ENCODE results near the gene OIT3. TPM values are rescaled to one million over a fixed set of nuclear protein-coding genes. Genes with fewer than 3 reads are reported as not detected.

Gene OIT3
- polyA plus RNA-seq, 1 donor from 2014 or later: not detected

GRCh38 chr10:72889391-72889831, 4.1 kb upstream of the OIT3 start:
- no peak overlapping the region for H3K4me2 ChIP-seq (ENCODE audit: low read length)
- no peaks in the 10 kb centered on the region for H3K9me3 ChIP-seq (ENCODE audit: low read length)
- H4K20me1 ChIP-seq (ENCODE audit: insufficient read depth): no peaks in the 10 kb centered on the region
- H3K27ac ChIP-seq (ENCODE audit: low read length): no peak overlapping the region
- H2AFZ ChIP-seq (ENCODE audit: low read depth, low read length): no peak overlapping the region
- no peaks in the 10 kb centered on the region for H3K9me2 ChIP-seq (ENCODE audit: insufficient read depth, low read length)
- no peaks in the 10 kb centered on the region for H3F3A ChIP-seq (ENCODE audit: insufficient read depth, low read length, poor library complexity, severe bottlenecking)
- no peak overlapping the region for H3K9ac ChIP-seq (ENCODE audit: low read length)
- H3K27me3 ChIP-seq (ENCODE audit: insufficient read depth, low read depth, low read length): no peaks in the 10 kb centered on the region
- no peaks in the 10 kb centered on the region for H3K79me2 ChIP-seq (replicated peaks; ENCODE audit: insufficient read depth, low read length)
- TF ChIP-seq EP300 (conservative IDR thresholded peaks at IDR 0.05; ENCODE audit: poor library complexity, severe bottlenecking) (no peak), EZH2 (IDR thresholded peaks at IDR 0.05; ENCODE audit: borderline replicate concordance, insufficient read depth, low read length, poor library complexity, severe bottlenecking) (no peak), RAD21 (conservative IDR thresholded peaks at IDR 0.05) (no peak), TAF1 (IDR thresholded peaks at IDR 0.05; ENCODE audit: low read depth) (no peak)
- H3K4me3 ChIP-seq (ENCODE audit: low read length): no peak overlapping the region
- H3K36me3 ChIP-seq (ENCODE audit: insufficient read depth, low read length): no peaks in the 10 kb centered on the region

DNA sequence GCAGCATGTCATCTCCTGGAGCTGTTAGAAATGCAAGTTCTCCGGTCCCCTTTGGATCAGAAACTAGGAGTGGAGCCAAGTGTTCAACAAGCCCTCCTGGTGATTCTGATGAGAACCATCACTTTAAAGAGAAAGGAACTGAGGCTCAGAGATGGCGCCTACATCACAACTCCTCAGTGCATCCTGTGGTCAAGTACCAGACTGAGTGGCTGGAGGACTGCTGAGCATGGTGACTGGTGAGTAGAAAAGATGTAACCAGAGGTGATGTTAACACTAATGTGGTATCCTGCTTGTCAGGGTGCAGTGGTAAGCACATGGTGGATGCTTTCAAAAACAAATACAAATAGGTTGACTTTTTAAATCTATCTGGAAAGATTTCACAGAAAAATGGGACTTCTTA, 3.5 kb upstream of the OIT3 start:
- Histone ChIP-seq H3F3A (ENCODE audit: insufficient read depth, low read length, poor library complexity, severe bottlenecking) (no peaks in the 10 kb centered on the region), H3K27ac (ENCODE audit: low read length) (no peak overlapping the region), H3K4me3 (ENCODE audit: low read length) (no peak overlapping the region), H2AFZ (ENCODE audit: low read depth, low read length) (no peak overlapping the region), H3K9me2 (ENCODE audit: insufficient read depth, low read length) (no peaks in the 10 kb centered on the region), H3K36me3 (ENCODE audit: insufficient read depth, low read length) (no peaks in the 10 kb centered on the region), H3K9ac (ENCODE audit: low read length) (no peak overlapping the region), H3K27me3 (ENCODE audit: insufficient read depth, low read depth, low read length) (no peaks in the 10 kb centered on the region), H4K20me1 (ENCODE audit: insufficient read depth) (no peaks in the 10 kb centered on the region), H3K4me2 (ENCODE audit: low read length) (no peak overlapping the region), H3K9me3 (ENCODE audit: low read length) (no peaks in the 10 kb centered on the region), H3K79me2 (replicated peaks; ENCODE audit: insufficient read depth, low read length) (no peaks in the 10 kb centered on the region)
- TF ChIP-seq POLR2AphosphoS5 (IDR thresholded peaks at IDR 0.05): no peak
- no peak for TF ChIP-seq SMC3 (conservative IDR thresholded peaks at IDR 0.05; ENCODE audit: poor library complexity)
- TF ChIP-seq EZH2 (IDR thresholded peaks at IDR 0.05; ENCODE audit: borderline replicate concordance, insufficient read depth, low read length, poor library complexity, severe bottlenecking): no peak
- TF ChIP-seq, protein P1, sequence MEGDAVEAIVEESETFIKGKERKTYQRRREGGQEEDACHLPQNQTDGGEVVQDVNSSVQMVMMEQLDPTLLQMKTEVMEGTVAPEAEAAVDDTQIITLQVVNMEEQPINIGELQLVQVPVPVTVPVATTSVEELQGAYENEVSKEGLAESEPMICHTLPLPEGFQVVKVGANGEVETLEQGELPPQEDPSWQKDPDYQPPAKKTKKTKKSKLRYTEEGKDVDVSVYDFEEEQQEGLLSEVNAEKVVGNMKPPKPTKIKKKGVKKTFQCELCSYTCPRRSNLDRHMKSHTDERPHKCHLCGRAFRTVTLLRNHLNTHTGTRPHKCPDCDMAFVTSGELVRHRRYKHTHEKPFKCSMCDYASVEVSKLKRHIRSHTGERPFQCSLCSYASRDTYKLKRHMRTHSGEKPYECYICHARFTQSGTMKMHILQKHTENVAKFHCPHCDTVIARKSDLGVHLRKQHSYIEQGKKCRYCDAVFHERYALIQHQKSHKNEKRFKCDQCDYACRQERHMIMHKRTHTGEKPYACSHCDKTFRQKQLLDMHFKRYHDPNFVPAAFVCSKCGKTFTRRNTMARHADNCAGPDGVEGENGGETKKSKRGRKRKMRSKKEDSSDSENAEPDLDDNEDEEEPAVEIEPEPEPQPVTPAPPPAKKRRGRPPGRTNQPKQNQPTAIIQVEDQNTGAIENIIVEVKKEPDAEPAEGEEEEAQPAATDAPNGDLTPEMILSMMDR (IDR thresholded peaks at IDR 0.05; ENCODE audit: poor library complexity, severe bottlenecking): no peak
- no peak for TF ChIP-seq RAD21 (conservative IDR thresholded peaks at IDR 0.05)
- no peak for TF ChIP-seq TAF1 (IDR thresholded peaks at IDR 0.05; ENCODE audit: low read depth)
- TF ChIP-seq MXI1 (conservative IDR thresholded peaks at IDR 0.05; ENCODE audit: poor library complexity, severe bottlenecking): no peak
- no peak for TF ChIP-seq EP300 (conservative IDR thresholded peaks at IDR 0.05; ENCODE audit: poor library complexity, severe bottlenecking)
- TF ChIP-seq, protein P2, sequence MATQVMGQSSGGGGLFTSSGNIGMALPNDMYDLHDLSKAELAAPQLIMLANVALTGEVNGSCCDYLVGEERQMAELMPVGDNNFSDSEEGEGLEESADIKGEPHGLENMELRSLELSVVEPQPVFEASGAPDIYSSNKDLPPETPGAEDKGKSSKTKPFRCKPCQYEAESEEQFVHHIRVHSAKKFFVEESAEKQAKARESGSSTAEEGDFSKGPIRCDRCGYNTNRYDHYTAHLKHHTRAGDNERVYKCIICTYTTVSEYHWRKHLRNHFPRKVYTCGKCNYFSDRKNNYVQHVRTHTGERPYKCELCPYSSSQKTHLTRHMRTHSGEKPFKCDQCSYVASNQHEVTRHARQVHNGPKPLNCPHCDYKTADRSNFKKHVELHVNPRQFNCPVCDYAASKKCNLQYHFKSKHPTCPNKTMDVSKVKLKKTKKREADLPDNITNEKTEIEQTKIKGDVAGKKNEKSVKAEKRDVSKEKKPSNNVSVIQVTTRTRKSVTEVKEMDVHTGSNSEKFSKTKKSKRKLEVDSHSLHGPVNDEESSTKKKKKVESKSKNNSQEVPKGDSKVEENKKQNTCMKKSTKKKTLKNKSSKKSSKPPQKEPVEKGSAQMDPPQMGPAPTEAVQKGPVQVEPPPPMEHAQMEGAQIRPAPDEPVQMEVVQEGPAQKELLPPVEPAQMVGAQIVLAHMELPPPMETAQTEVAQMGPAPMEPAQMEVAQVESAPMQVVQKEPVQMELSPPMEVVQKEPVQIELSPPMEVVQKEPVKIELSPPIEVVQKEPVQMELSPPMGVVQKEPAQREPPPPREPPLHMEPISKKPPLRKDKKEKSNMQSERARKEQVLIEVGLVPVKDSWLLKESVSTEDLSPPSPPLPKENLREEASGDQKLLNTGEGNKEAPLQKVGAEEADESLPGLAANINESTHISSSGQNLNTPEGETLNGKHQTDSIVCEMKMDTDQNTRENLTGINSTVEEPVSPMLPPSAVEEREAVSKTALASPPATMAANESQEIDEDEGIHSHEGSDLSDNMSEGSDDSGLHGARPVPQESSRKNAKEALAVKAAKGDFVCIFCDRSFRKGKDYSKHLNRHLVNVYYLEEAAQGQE (IDR thresholded peaks at IDR 0.05; ENCODE audit: borderline replicate concordance): no peak
